ENCODE results near the gene POU6F1.
"Not testable (repeated sequence)": the region's sequence is repeated elsewhere in the genome, so short reads cannot be mapped to it uniquely, and the experiment has no call there.

POU6F1 gene, protein sequence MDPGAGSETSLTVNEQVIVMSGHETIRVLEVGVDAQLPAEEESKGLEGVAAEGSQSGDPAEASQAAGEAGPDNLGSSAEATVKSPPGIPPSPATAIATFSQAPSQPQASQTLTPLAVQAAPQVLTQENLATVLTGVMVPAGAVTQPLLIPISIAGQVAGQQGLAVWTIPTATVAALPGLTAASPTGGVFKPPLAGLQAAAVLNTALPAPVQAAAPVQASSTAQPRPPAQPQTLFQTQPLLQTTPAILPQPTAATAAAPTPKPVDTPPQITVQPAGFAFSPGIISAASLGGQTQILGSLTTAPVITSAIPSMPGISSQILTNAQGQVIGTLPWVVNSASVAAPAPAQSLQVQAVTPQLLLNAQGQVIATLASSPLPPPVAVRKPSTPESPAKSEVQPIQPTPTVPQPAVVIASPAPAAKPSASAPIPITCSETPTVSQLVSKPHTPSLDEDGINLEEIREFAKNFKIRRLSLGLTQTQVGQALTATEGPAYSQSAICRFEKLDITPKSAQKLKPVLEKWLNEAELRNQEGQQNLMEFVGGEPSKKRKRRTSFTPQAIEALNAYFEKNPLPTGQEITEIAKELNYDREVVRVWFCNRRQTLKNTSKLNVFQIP

DNA sequence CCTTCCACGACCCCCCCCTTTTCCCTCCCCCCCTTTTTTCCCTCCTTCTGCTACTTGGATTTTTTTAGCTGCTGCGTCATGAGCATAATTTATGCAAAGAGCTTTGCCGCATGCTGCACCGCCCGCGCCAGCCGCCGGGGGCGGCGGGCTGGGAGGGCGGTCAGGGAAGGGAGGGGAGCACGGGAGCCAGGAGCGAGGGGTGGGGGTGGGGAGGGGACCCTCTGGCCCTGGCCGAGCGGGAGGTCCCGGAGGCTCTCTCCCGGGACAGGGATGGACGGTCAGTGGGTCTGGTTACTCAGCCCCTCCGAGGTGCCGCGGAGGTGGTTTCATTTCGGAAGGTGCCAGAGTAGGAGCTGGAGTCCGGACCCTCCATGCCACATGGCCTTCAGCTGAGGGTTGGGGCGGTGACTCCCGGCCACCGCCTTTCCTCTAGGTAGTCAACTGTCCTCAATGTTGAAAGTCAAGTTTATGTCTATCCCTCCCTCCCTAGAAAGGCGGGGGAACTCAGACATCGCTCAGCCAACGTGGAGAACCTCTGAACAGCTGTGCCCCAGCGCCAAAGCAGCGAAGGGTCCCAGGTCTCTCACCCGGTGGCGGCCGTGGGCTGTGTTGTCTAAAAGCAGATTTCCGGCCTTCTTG lies at the start of gene POU6F1:
POU6F1 (minus strand) TSS at position 95 of the 639 bp plus-strand sequence. CDS start 11,226 bp downstream, outside the sequence.
- peak; percentile 79 for DNase-seq

DNA sequence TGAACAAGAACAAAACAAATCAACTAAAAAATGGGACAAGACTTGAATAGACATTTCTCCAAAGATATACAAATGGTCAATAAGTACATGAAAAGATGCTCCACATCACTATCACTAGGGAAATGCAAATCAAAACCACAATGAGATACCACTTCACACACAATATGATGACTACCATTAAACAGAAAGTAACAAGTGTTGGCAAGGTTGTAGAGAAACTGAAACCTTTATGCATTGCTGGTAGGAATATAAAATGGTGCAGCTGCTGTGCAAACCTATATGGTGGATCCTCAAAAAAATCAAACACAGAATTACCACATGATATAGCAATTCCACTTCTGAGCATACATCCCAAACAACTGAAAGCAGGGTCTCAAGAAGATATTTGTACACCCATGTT lies 47.2 kb upstream of the POU6F1 start:
- no peak for DNase-seq

DNA sequence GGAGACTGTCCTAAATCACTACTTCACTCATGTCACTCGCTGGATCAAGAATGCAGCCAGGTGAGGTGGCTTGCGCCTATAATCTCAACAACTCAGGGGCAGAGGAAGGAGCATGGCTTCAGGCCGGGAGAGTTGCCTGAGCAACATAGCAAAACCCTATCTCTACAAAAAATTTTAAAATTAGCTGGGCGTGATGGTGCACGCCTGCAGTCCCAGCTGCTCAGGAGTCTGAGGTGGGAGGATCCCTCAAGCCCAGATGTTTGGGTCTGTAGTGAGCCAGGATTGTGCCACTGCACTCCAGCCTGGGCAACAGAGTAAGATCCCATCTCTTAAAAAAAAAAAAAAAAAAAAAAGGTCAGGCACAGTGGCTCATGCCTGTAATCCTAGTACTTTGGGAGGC lies 46.4 kb upstream of the POU6F1 start:
- DNase-seq = no peak

DNA sequence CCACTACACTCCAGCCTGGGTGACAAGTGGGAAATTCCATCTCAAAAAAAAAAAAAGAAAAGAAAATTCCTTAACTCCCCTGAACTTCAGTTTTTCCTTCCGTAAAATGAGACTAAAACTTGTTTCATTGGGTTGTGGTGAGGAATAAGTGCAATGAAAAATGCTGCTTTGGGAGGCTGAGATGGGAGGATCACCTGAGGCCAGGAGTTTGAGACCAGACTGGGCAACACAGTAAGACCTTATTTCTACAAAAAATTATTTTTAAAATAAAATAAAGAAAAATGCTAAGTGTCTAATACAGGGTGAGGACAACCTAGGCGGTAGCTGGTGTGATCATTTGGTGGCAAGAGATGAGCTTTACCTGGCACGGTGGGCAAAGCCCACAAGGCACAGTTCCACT lies 45.5 kb upstream of the POU6F1 start:
- DNase-seq = no peak

DNA sequence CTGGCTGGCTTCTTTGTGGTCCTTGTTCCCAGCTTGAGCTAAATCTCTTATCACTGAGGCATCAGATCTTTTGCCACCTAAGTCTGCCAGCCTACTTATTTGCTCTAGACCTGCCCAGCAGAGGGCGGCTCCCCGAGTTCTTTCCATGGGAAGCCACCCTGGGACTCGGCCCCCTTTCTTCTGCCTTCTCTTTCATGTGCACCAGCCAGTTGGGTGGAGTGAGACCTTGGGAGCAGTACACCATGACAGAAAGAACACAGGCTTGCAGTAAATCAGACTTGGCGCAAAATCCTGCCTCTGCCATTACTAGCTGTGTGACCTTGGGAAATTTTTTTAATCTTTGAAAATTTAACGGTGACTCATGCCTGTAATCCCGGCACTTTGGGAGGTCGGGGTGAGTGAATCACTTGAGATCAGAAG lies 44.9 kb upstream of the POU6F1 start:
- no peak for DNase-seq

DNA sequence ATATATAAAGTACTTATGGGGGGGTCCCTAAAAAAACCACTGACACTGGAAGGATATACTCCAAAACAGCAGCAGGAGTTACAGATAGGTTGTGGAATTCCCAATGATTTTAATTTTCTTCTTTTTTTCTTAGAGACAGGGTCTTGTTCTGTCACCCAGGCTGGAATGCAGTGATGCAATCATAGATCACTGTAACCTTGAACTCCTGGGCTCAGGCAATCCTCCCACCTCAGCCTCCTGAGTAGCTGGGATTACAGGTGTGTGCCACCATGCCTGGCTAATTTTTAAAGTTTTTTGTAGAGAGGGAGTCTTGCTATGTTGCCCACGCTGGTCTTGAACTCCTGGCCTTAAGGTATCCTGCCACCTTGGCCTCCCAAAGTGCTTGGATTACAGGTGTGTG lies 41.7 kb upstream of the POU6F1 start:
- DNase-seq = not testable (repeated sequence)

DNA sequence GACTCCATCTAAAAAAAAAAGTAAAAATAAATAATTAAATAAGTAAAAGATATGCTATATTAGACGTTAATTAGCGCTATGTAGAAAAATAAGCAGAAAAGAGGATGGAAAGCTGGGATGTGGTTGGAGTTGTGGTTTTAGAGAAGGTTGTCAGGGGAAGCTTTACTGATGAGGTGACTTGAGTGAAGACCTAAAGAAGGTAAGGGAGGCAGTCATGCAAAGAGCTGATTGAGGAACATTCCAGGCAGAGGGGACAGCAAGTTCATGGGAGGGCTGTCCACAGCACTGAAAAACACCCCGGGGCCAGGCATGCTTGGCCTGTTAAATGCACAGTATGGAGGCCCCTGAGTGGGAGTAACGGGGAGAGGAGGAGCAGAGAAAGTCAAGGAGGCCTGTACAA lies 36.7 kb upstream of the POU6F1 start:
- DNase-seq = no peak

DNA sequence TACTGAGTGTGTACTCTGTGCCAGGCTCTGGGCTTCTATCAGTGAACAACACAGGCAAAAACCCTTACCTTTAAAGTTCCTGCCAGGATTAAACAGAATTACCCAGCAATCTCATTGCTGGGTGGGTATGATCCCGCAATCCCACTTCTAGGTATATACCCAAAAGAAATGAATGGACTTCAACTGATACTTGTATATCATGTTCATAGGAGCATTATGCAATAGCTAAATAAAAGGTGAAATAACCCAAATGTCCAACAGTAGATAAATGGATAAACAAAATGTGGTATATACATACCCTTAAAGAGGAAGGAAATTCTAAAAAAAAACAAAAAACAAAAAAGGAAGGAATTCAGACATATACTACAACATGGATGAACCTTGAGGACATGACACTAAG lies 35.4 kb upstream of the POU6F1 start:
- no peak for DNase-seq

DNA sequence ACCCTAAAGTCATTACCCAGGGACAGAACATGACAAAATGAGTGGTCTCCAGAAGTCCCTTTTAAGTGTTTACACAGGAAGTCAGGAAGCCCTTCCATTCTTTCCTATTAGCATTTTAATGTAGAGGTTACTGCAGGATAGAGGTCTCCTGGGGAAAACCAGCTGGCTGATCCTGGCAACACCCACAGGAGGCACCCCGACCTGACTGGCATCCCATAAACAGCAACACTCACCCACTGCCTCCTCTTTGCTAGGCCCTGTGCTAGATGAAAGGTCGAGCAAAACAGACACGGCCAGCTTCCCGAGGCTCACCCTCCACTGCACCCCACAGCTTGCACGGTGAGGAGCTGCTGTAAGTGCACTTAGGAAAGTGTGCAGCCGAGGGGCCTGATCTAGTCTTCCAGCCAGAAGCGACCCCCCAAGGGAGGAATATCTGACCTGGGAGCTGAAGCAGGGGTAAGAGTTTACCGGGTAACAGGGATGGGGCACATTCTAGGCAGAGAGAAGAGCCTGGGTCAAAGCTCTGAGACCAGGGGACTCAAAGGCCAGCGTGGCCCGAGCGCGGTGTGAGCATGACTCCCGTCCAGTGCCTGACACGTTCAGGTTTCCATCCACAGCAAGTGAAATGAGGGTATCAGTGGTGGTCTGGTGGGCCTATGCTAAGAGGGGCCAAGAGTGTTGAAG lies 29.8 kb upstream of the POU6F1 start:
- no peak for DNase-seq

DNA sequence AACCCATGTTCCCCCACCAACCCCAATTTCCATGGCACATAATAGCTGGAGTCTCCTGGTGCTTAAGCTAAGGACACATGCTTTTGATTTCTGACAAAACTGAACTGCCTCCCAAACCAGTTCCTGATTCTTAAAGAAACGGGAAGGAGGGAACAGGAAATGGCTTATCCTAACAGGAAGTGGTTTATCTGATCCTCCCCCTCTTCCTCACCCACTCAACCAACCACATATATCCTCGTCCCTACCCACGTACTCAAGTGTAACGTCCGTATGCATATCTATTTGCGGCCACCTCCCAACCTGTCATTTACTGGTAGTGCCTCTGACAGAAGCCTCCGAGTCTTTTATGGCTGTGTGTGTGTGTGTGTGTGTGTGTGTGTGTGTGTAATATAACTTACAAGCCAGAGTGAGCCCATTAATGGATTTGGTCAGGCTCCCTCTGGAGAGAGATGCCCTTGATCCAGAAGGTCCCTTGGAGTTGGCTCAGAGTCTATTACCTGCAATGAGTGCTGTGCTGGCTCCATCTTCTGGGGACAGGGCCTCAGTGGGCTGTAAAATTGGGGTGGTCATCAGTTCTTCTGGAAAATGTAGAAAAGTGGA lies 28.5 kb upstream of the POU6F1 start:
- DNase-seq = no peak

DNA sequence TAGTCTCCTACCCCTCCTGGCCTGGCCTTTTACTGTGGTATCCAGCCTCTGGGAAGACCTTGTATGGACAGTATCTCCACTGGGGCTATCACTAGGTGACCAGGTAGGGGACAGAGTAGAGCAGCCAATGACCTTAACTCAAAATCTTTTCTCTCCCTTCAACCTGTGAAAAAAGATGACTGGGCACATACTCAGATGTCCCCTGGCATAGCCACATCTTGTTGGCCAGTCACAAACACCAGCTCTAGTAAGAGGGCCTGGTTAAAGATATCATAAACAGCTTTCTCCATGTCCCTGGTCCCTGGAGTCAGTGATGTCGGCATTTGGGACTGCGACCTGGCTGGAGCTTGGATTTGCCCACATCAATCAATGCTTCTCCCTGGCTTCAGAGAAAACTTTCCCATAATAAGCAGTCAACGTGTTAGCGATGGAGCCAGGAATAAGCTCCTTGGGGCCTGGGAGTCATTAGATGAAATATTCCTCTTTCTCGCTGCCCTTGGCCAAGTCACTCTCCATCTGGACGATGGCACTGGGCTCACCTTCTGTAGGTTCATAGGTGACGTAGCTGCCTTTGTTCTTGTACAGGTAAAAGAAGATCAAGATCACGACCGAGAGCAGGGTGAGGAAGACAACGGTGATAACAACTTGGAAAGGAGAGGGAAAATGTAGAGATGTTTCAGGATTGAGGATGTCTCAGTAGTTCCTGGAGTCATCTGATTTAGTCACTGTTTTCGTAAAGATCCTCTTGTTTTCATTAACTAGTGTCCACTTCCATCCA lies 27.8 kb upstream of the POU6F1 start:
- DNase-seq = no peak

DNA sequence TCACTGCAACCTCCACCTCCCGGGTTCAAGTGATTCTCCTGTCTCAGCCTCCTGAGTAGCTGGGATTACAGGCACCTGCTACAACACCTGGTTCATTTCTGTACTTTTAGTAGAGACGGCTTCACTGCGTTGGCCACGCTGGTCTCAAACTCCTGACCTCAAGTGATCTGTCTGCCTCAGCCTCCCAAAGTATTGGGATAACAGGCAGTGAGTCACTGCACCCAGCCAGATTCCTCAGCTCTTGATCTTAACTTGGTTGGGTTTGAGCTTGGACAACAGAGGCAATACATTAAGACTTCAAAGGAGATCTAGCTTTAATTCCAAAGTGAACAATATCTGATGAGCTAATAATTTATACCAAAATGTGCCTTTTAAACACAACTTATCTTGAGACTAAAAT lies 26.4 kb upstream of the POU6F1 start:
- no peak for DNase-seq

DNA sequence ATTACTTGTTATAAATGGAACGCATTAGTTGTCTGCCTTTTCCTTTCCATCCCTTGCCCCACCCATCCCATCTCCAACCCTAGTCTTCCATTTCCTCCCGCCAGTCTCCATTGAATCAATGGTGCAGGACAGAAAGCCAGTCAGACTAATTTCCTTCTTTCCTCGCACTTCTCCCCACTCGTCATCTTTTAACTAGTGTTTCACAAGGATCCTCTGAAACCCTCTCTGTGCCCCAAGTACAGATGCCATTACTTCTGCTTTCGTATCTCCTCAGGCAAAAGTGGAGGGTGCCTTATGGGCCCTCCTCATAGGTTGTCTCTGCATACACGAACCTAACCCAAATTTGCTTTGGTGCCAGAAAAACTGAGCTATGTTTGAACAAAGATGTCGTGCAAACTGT lies 25.0 kb upstream of the POU6F1 start:
- DNase-seq = no peak

DNA sequence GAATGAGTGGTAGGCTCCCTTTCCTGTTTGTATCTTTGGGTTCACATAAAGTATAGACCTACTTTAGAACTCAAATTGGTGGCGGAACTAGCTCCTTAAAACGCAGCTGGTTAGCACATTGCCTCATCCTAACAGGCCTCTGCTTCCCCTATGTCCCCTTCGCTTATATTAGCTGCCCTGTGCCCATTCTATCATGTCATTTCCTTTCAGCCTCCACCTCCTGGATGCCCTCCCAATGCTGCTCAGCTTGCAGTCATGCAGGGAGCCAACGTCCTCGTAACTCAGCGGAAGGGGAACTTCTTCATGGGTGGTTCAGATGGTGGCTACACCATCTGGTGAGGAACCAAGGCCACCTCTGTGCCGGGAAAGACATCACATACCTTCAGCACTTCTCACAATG lies 24.3 kb upstream of the POU6F1 start:
- DNase-seq = no peak

DNA sequence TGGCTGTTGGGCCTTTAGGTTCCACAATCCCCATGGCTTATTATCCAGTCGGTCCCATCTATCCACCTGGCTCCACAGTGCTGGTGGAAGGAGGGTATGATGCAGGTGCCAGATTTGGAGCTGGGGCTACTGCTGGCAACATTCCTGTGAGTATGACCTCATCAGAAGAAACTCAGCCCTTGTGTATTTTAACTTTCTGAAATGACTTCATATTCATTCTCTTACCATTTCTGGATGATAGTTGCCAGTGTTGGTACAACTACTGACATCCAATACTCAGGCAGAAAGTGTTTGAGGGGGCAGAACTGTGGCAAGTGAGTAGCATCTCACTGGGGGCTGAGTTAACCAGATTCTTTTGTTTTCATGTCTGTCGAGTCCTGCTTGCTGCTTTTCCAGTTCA lies 23.1 kb upstream of the POU6F1 start:
- DNase-seq = no peak

DNA sequence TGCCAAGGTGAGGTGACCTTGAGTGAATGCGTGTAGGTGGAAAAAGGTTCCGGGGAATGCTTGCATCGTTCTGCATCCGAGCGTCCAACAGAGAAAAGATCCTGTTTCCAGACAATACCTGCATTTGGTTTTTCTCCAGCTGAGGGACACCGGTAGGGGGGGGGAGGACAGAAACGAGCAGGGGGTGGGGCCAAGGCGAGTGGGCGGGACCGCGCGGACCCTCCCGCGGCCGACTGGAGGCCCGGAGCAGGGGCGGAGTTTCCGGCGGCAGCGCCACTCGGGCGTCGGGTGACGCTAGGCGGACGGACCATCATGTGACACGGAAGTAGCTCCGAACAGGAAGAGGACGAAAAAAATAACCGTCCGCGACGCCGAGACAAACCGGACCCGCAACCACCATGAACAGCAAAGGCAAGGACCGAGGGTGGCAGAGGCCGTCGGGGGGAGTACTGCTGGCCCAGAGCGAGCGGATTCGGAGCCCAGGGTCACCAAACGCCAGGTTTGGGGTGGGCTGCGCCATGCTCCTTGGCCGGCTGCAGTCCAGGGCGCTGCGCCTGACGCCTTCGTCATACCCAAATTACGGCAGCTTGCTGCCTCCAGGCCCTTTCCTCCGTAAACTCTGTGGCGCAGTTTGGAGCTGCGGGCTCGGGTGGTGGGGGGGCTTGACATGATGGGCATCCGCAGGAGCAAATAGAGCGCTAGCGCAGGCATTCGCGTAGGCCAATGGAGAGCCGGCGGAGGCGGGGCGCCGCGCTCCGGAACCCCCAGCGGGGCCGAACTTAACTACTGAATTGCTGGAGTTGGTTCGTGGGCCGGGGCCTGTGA lies 20.9 kb upstream of the POU6F1 start, which contains the start of gene DAZAP2:
DAZAP2 (plus strand) TSS at position 317 of the 825 bp plus-strand sequence; CDS start at position 399, 82 bp downstream.
- peak; percentile 95 for DNase-seq

DNA sequence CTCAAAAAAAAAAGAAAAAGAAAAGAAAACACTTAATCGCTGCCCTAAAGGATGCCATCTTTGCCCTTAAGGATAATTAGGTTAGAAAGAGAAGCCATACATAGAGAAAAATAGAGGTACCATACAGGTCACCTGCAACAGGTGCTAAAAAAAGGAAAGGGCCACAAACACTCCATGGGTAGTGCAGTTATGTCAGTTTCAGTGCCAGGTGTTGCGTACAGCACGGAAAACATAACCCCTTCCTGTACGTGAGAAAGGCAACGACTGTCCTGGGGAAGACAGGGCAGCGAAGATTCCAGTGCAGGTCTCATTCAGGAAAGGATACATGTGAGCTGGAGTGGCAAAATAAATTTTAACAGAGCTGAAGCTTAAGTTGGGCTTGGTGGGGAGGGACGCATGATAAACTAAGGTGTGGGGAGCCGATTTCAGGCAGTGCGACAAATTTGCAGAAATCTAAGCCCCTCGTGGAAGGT lies 20.2 kb upstream of the POU6F1 start:
- DNase-seq = no peak

DNA sequence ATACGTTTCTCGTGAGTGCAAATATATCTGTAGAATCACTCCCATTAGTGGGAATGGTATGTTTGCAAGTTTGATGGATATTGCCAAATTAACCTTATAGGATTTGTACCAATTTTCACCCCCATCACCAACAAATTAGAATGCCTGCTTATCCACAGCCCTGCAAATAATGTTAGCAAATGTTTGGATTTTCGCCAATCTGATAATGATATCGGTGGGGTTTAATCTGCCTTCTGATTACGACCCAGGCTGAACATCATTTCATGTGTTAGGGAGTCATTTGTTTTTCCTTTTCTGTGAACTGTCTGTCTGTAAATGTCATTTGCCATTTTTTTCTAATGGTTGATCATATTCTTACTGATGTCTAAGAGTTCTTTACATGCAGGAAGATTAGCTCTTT lies 16.7 kb upstream of the POU6F1 start:
- no peak for DNase-seq

DNA sequence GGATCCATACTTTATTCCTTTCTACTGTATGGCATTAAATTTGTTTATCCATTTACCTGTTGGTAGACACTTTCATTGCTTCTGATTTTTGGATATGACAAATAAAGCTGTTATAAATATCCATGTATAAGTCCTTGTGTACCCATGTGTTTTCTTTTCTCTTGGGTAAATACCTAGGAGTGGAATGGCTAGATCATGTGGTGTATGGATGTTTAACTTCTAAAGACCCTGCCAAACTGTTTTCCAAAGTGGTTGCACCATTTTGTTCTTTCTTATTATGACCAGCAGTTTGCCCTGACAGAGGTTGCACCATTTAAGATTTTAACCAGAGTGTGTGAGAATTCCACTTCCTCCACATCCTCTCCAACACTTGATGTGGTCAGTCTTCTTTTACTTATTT lies 14.8 kb upstream of the POU6F1 start:
- no peak for DNase-seq

DNA sequence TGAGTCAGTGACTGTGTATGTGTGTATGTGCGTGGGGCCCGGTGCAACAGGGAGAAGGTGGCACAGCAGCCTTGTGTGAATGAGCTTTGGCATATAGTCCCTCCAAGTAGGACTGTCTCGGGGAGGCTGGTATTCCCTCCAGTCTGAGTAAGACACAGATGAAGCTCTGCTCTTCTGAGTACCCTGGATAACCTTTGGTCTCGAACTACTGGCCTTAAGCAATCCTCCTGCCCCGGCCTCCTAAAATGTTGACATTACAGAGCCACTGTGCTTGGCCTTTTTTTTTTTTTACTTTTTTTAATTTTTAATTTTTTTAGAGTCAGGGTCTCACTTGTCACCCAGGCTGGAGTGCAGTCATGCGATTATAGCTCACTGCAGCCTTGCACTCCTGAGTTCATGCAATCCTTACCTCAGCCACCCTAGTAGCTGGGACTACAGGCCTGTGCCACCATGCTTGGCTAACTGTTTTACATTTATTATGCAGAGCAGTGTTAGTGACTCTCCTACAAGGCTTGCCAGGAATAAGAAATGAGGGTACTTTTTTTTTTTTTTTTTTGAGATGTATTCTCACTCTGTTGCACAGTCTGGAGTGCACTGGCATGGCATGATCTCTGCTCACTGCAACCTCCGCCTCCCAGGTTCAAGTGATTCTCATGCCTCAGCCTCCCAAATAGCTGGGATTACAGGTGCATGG lies 11.4 kb upstream of the POU6F1 start:
- no peak for DNase-seq

Data from activated T-cell treated with anti-CD3 and anti-CD28 coated beads, Interleukin-2, amount 50 U/mL, for 1 hour (primary cell).